Suprapubic skin (tissue), 4 donors: ENCODE data around the gene CEP95.

Experiments
- EP300 ChIP-seq: sonication (generic); formaldehyde crosslinking; IDR thresholded peaks from one replicate; pipeline ENCODE4 v1.6.1; 2017; ENCODE audit warnings: antibody characterized with exemption
- POLR2A ChIP-seq, 2 donors: fragments of 450-650 bp; IDR thresholded peaks; one replicate each; pipeline ENCODE4 v1.6.1; 2017; ENCODE audit warnings: antibody characterized with exemption in 2 of 2, mild to moderate bottlenecking in 2 of 2, moderate library complexity in 2 of 2
- POLR2AphosphoS5 ChIP-seq, 3 donors: sonication (generic); formaldehyde crosslinking; IDR thresholded peaks; one replicate each; pipeline ENCODE4 v1.6.1; 2017; ENCODE audit warnings: antibody characterized with exemption in 3 of 3
- TF ChIP-seq, protein P1 (sequence below), 2 donors: fragments of 200-600 bp in 1 of 2; fragments of 450-650 bp in 1 of 2; sonication (generic) in 1 of 2; IDR thresholded peaks; one replicate each; pipeline ENCODE4 v1.5.1; 2016 to 2019; ENCODE audit warnings: antibody characterized with exemption in 2 of 2, mild to moderate bottlenecking in 1 of 2, moderate library complexity in 1 of 2

- TF ChIP-seq, protein P1, sequence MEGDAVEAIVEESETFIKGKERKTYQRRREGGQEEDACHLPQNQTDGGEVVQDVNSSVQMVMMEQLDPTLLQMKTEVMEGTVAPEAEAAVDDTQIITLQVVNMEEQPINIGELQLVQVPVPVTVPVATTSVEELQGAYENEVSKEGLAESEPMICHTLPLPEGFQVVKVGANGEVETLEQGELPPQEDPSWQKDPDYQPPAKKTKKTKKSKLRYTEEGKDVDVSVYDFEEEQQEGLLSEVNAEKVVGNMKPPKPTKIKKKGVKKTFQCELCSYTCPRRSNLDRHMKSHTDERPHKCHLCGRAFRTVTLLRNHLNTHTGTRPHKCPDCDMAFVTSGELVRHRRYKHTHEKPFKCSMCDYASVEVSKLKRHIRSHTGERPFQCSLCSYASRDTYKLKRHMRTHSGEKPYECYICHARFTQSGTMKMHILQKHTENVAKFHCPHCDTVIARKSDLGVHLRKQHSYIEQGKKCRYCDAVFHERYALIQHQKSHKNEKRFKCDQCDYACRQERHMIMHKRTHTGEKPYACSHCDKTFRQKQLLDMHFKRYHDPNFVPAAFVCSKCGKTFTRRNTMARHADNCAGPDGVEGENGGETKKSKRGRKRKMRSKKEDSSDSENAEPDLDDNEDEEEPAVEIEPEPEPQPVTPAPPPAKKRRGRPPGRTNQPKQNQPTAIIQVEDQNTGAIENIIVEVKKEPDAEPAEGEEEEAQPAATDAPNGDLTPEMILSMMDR (IDR thresholded peaks at IDR 0.05) = no peak
- no peak for TF ChIP-seq EP300
- TF ChIP-seq POLR2A (IDR thresholded peaks at IDR 0.05) = no peak
- TF ChIP-seq POLR2AphosphoS5 (IDR thresholded peaks at IDR 0.05) = no peak
Measured at GRCh38 chr17:64471440-64471839, 35.3 kb upstream of the CEP95 start.
